MM.1S (cell line): ENCODE results near the gene MAP2K6.

Experiments
- DNase-seq: peaks from one replicate; pipeline ENCODE4 v3.0.0-alpha.2; 2015
- H2AFZ ChIP-seq: fragments of 300-600 bp; sonication (generic); 2 replicates; pipeline ENCODE4 v1.6.0; 2016; ENCODE audit warnings: antibody characterized with exemption, low read length
- H3F3A ChIP-seq: fragments of 300-600 bp; sonication (generic); 2 replicates; pipeline ENCODE4 v1.6.1; 2016; ENCODE audit warnings: mild to moderate bottlenecking, antibody characterized with exemption, low read length, moderate library complexity, mixed read lengths; ENCODE audit not compliant: insufficient read depth
- H3K27ac ChIP-seq: fragments of 300-600 bp; sonication (generic); 2 replicates; pipeline ENCODE4 v1.5.1; 2016; ENCODE audit warnings: mild to moderate bottlenecking, low read length
- H3K27me3 ChIP-seq: fragments of 300-600 bp; sonication (generic); replicated peaks from 2 replicates; pipeline ENCODE4 v1.6.0; 2016; ENCODE audit warnings: low read length; ENCODE audit not compliant: insufficient read depth
- H3K36me3 ChIP-seq: fragments of 300-600 bp; sonication (generic); replicated peaks from 2 replicates; pipeline ENCODE4 v1.6.1; 2016; ENCODE audit warnings: mild to moderate bottlenecking, low read length, mixed read lengths; ENCODE audit not compliant: insufficient read depth
- H3K4me1 ChIP-seq: fragments of 300-600 bp; sonication (generic); 2 replicates; pipeline ENCODE4 v1.6.1; 2016; ENCODE audit warnings: low read length, mixed read lengths
- H3K4me2 ChIP-seq: fragments of 300-600 bp; sonication (generic); 2 replicates; pipeline ENCODE4 v1.6.0; 2016; ENCODE audit warnings: low read depth, low read length
- H3K4me3 ChIP-seq: fragments of 300-600 bp; sonication (generic); 2 replicates; pipeline ENCODE4 v1.5.1; 2016; ENCODE audit warnings: low read length, mixed read lengths
- H3K79me2 ChIP-seq: fragments of 300-600 bp; sonication (generic); 2 replicates; pipeline ENCODE4 v1.6.1; 2016; ENCODE audit warnings: mixed run types, low read length, mixed read lengths
- H3K9ac ChIP-seq: fragments of 300-600 bp; sonication (generic); 2 replicates; pipeline ENCODE4 v1.6.1; 2016; ENCODE audit warnings: low read length, mixed read lengths
- H3K9me2 ChIP-seq: fragments of 300-600 bp; sonication (generic); replicated peaks from 2 replicates; pipeline ENCODE4 v1.6.1; 2016; ENCODE audit warnings: mild to moderate bottlenecking, low read length, mixed read lengths; ENCODE audit not compliant: insufficient read depth
- H3K9me3 ChIP-seq: fragments of 300-600 bp; sonication (generic); replicated peaks from 2 replicates; pipeline ENCODE4 v1.6.1; 2016; ENCODE audit warnings: mild to moderate bottlenecking, low read length, mixed read lengths; ENCODE audit not compliant: insufficient read depth
- H4K20me1 ChIP-seq: fragments of 300-600 bp; sonication (generic); 2 replicates; pipeline ENCODE4 v1.6.1; 2016; ENCODE audit warnings: mild to moderate bottlenecking, low read length, moderate library complexity, mixed read lengths; ENCODE audit not compliant: insufficient read depth
- CTCF ChIP-seq: fragments of 300-600 bp; sonication (generic); IDR thresholded peaks from 2 replicates; pipeline ENCODE4 v1.5.1; 2016; ENCODE audit warnings: antibody characterized with exemption, low read length, mixed read lengths
- EZH2 ChIP-seq: fragments of 300-600 bp; sonication (generic); optimal IDR thresholded peaks from 2 replicates; pipeline ENCODE3; 2017; ENCODE audit warnings: low read depth, mild to moderate bottlenecking, antibody characterized with exemption, low read length, mixed read lengths
- EZH2phosphoT487 ChIP-seq: fragments of 300-600 bp; sonication (generic); IDR thresholded peaks from 2 replicates; pipeline ENCODE4 v1.6.1; 2018; ENCODE audit warnings: antibody characterized with exemption, low read length

The MAP2K6 gene

DNA sequence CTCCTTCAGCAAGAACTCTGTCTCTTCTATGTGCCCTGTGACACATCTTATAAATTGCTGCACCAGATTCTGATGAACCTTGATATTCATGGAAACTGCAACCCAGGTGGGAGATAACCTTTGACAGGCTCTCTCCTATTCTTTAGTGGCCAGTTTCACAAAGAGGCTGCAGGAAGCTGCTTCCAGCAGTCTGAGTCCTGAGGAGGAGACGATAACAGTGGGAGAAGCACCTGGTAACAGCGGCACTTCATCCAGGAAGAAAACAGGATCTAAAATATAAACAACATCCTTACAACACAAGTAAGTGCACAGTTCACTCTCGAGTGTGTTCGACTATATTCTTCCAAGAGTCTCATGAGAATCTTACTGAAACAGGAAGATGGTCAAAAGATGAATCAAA, 180.1 kb downstream of the MAP2K6 start:
- Histone ChIP-seq H3K36me3 (no peaks in the 10 kb centered on the region), H3K79me2 (no peaks in the 10 kb centered on the region), H3K9ac (no peak overlapping the region), H3K9me2 (no peaks in the 10 kb centered on the region), H2AFZ (no peak overlapping the region), H3F3A (no peaks in the 10 kb centered on the region), H3K4me3 (no peak overlapping the region), H3K4me1 (no peaks in the 10 kb centered on the region), H3K27ac (no peak overlapping the region), H3K4me2 (no peak overlapping the region), H3K27me3 (no peaks in the 10 kb centered on the region), H4K20me1 (no peaks in the 10 kb centered on the region), H3K9me3 (no peaks in the 10 kb centered on the region)
- DNase-seq = no peak
- no peak for TF ChIP-seq EZH2phosphoT487
- TF ChIP-seq CTCF = no peak
- TF ChIP-seq EZH2 = no peak

DNA sequence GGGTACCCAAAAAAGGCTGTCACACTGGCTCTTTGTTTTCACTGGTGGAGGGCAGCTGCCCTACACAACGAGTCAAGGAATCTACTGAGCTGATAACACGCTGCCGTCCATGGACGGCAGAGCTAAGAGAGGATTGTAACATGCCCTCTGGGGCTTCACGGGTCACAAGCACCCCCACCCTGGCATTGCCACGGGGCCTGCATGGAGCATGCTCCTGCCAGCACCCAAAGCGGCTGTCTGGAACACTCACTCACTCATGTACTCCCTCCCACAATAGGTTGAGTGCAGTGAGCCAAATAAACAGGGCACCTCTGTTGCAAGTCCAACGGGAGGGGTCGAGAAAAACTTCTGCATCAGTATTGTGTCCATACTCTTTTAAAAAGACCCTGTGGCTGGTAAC, 181.6 kb downstream of the MAP2K6 start:
- H3K79me2 ChIP-seq = no peaks in the 10 kb centered on the region
- H2AFZ ChIP-seq = no peak overlapping the region
- no peak for DNase-seq
- H3K9ac ChIP-seq = no peak overlapping the region
- H3K36me3 ChIP-seq = no peaks in the 10 kb centered on the region
- H3K9me2 ChIP-seq = no peaks in the 10 kb centered on the region
- H3F3A ChIP-seq = no peaks in the 10 kb centered on the region
- no peaks in the 10 kb centered on the region for H3K9me3 ChIP-seq
- no peak overlapping the region for H3K4me3 ChIP-seq
- H3K27me3 ChIP-seq = no peaks in the 10 kb centered on the region
- H4K20me1 ChIP-seq = no peaks in the 10 kb centered on the region
- no peak overlapping the region for H3K27ac ChIP-seq
- no peak for TF ChIP-seq EZH2phosphoT487
- no peak for TF ChIP-seq EZH2
- TF ChIP-seq CTCF = no peak
- no peak overlapping the region for H3K4me2 ChIP-seq
- no peaks in the 10 kb centered on the region for H3K4me1 ChIP-seq

GRCh38 chr17:69597898-69598692, 183.6 kb downstream of the MAP2K6 start:
- H2AFZ ChIP-seq = no peak overlapping the region

DNA sequence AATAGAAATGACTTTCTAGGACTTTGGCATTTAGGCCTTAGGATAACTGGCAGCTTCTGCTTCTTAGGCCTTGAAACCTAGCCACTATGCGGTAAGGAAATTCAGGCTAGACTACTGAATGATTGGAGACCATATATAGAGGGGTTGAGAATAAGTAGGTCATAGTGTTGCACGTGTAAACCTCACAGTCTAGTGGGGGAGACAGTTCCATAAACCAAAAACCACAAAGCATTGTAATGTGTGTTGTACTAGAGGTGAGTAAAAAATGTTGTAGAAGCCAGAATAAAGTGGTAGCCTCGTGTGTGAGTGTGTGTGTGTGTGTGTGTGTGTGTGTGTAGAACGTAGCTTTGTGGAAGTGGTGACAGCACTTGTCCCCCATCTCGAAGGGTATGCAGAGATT, 188.5 kb downstream of the MAP2K6 start:
- DNase-seq = no peak
- Histone ChIP-seq H3K4me1 (peaks cover 11% of the 10 kb centered on the region), H3K4me3 (no peak overlapping the region), H3F3A (no peaks in the 10 kb centered on the region), H2AFZ (no peak overlapping the region), H3K4me2 (no peak overlapping the region), H3K27ac (no peak overlapping the region), H4K20me1 (no peaks in the 10 kb centered on the region), H3K9me2 (no peaks in the 10 kb centered on the region), H3K9me3 (no peaks in the 10 kb centered on the region), H3K36me3 (no peaks in the 10 kb centered on the region), H3K9ac (no peak overlapping the region), H3K27me3 (no peaks in the 10 kb centered on the region), H3K79me2 (no peaks in the 10 kb centered on the region)
- TF ChIP-seq CTCF (no peak), EZH2phosphoT487 (no peak)

More at GRCh38 chr17:69597898-69598692, 183.6 kb downstream of the MAP2K6 start:
- Histone ChIP-seq H3K79me2 (no peaks in the 10 kb centered on the region), H3K9ac (no peak overlapping the region), H3K27me3 (no peaks in the 10 kb centered on the region), H3K4me2 (no peak overlapping the region), H3K9me2 (no peaks in the 10 kb centered on the region), H3K27ac (no peak overlapping the region), H3K4me1 (no peaks in the 10 kb centered on the region), H3K4me3 (no peak overlapping the region), H3K36me3 (no peaks in the 10 kb centered on the region), H3F3A (no peaks in the 10 kb centered on the region), H3K9me3 (no peaks in the 10 kb centered on the region), H4K20me1 (no peaks in the 10 kb centered on the region)
- no peak for DNase-seq
- TF ChIP-seq EZH2phosphoT487 = no peak
- TF ChIP-seq EZH2 = no peak
